T-helper 1 cell (primary cell): ENCODE data around the gene ARHGAP45.
A peak's percentile ranks its signal among the peaks of the same experiment; 100 is the strongest.
"Not testable (repeated sequence)": the region's sequence is repeated elsewhere in the genome, so short reads cannot be mapped to it uniquely, and the experiment has no call there.

Experiments
- DNase-seq, 5 donors: peaks; one replicate each; pipeline ENCODE4 v3.0.0-alpha.2; 2012 to 2020
- total RNA-seq, 4 donors: gene quantifications; one replicate each; lab custom pipeline; 2026; lab: John Stamatoyannopoulos, UW

Gene ARHGAP45
- total RNA-seq: 704 to 951 (median 839) reads per million in 4 donors

GRCh38 chr19:1066748-1067340 is at the start of gene ARHGAP45:
Gene ARHGAP45, plus strand, starts transcription at chr19:1067167. Its CDS starts 239 bp downstream, at chr19:1067406.
- peak; percentile 67 to 88 (median 75) for DNase-seq

- DNase-seq: no peak
Measured at GRCh38 chr19:1017906-1018305, 49.1 kb upstream of the ARHGAP45 start.

- no peak for DNase-seq
Measured at GRCh38 chr19:1018393-1018792, 48.6 kb upstream of the ARHGAP45 start.

GRCh38 chr19:1018932-1019615 is 47.9 kb upstream of the ARHGAP45 start:
- DNase-seq: no peak

- no peak for DNase-seq
Measured at GRCh38 chr19:1019616-1019961, 47.4 kb upstream of the ARHGAP45 start.

- DNase-seq: peak in 2 of 5 donors; percentile 41 to 45
Measured at GRCh38 chr19:1019980-1020867, 46.7 kb upstream of the ARHGAP45 start.

- DNase-seq: peak; percentile 96 to 98 (median 97)
Measured at GRCh38 chr19:1020868-1021425, 46.0 kb upstream of the ARHGAP45 start, which contains the start of gene TMEM259. Gene TMEM259, minus strand, starts transcription at chr19:1021123. Its CDS starts 127 bp downstream, at chr19:1020996.

- not testable (repeated sequence) for DNase-seq
Measured at GRCh38 chr19:1023883-1024188, 43.1 kb upstream of the ARHGAP45 start.

- not testable (repeated sequence) for DNase-seq
Measured at GRCh38 chr19:1025080-1025479, 41.9 kb upstream of the ARHGAP45 start.

GRCh38 chr19:1025960-1026782 is 40.8 kb upstream of the ARHGAP45 start, which contains the start of gene CNN2:
Gene CNN2, plus strand, starts transcription at chr19:1026608. Its CDS starts 54 bp downstream, at chr19:1026662.
- DNase-seq: peak in 4 of 5 donors; percentile 48 to 72 (median 62)

GRCh38 chr19:1026783-1027649 is 40.0 kb upstream of the ARHGAP45 start:
- peak in 1 of 5 donors; percentile 52 for DNase-seq

- DNase-seq: no peak
Measured at GRCh38 chr19:1027650-1028061, 39.3 kb upstream of the ARHGAP45 start.

- DNase-seq: peak in 4 of 5 donors; percentile 51 to 83 (median 58)
Measured at GRCh38 chr19:1028062-1028926, 38.7 kb upstream of the ARHGAP45 start.

GRCh38 chr19:1032264-1032867 is 34.6 kb upstream of the ARHGAP45 start:
- DNase-seq: no peak

- no peak for DNase-seq
Measured at GRCh38 chr19:1035998-1036621, 30.9 kb upstream of the ARHGAP45 start.

- DNase-seq: no peak
Measured at GRCh38 chr19:1037621-1038064, 29.3 kb upstream of the ARHGAP45 start.

GRCh38 chr19:1038978-1039645 is 27.9 kb upstream of the ARHGAP45 start:
- no peak for DNase-seq
